ENCODE results near the gene PARD3.
"Not testable (repeated sequence)": the region's sequence is repeated elsewhere in the genome, so short reads cannot be mapped to it uniquely, and the experiment has no call there.

Gene PARD3

GRCh38 chr10:34479520-34480179 is 335.4 kb downstream of the PARD3 start:
- no peak for DNase-seq

DNA sequence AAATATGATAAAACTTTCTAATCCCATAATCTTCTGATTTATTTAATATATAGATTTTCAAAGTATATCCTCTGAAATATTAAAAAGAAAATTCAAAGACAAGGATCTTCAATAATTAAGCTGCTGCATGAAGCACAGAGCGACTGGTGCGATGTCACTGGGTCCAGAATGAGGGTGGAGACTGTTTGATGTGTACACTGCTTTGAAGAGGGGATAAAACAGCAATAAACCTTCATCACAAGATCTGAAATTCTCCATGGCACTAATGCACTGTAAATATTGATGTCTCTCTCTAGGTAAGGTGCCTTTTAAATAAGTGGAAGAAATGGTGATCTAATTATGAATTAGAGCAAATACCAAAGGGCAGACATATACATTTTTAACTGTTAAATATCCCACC is 337.8 kb downstream of the PARD3 start:
- DNase-seq = no peak

DNA sequence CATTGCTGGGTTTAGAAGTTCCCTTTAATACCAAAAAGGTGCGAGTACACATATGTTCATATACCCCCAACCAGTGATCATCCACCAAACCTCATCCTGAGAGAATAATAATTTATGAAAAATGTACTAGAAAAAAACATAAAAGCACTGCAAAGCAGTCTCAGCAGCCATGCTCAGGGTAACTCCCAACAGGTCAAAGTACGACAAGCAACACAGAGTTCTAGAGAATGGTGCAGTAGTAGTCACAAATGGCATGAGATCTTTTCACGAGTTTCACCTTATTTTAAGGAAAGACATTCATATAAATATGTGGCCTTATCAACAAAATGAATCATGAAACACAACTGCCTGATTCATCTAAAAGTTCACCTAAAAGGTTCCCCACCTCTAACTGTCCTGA is 338.5 kb downstream of the PARD3 start:
- DNase-seq = no peak

- DNase-seq = no peak
Observed at GRCh38 chr10:34475786-34476185, 339.3 kb downstream of the PARD3 start.

DNA sequence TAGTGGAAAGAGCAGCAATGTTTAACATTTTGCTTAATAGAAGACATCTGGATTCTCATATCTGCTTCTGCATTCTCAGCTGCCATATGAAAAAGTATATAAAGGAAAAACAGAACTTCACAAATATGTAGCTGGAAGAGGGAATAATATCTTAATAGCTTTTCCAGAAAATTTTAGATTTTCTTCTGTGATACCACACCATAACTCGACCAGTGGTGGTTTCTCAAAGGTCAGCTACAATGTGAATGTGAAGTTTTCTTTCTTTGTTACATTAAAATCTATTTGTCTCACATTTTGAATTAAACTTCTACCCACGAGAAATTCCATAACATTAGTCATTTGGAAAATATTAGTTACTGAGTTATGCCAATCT is 339.8 kb downstream of the PARD3 start:
- DNase-seq = no peak

- no peak for DNase-seq
Observed at GRCh38 chr10:34474555-34475273, 340.4 kb downstream of the PARD3 start.

DNA sequence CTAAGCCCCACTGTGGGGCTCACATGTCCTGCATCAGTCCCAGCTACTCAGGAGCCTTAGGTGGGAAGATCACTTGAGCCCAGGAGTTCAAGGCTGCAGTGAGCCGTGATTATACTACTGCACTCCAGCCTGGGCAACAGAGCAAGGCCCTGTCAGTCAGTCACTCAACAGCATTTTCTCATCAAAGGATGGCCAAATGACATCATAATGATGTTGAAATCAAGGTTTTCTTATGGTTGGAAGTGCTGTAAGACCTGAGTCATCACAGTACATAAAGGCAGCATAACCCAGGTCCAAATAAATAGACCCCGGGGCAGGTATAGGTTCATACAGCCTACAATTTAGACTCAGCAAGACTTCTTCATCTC is 341.1 kb downstream of the PARD3 start:
- DNase-seq = no peak

DNA sequence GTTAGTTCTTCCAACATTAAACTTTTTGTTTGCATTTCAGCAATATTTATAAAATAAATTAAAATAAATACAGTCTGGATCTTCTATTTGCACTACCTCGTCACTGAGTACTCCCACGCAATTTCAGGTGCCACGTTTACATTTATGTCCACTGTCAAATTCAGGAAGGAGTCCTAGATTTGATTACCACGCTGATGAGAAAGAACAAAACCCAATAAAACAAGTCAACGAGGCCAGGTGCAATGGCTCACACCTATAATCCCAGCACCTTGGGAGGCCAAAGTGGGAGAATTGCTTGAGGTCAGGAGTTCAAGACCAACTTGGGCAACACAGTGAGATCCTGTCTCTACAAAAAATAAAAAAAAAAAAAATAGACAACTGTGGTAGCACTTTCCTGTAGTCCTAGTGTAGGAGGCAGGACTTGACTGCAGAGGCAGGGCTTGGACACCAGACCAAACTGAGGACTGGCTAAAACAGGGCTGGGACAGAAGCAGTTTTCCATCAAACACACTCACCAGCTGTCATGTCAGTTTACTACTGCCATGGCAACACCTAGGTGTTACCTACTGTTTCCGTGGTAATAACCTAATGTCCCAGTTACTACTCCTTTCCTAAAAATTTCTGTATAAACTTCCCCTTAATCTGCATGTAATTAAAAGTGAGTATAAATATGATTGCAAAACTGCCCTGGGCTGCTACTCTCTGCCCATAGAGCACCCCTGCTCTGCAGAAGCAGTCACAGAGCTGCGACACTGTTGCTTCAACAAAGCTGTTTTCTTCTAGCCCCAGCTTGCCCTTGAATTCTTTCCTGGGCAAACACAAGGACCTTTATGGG is 341.7 kb downstream of the PARD3 start:
- no peak for DNase-seq

DNA sequence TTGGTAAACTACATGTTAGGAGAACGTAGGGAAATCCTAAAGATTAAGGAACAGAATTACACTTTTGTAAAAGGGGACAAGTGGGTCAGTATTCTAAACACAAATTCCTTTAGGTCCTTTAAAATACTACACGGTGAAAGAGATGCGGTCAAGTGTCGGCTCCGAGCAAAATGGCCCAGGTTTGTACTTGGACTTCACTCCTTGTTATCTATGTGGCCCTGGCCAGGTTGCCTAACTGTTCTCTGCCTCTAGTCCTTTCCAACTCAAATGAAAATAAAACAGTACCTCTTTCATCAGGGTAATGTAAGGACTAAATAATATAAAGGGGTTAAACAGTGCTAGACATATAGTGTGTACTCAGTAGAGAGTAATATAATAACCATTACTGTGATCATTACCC is 344.8 kb downstream of the PARD3 start:
- DNase-seq = no peak

DNA sequence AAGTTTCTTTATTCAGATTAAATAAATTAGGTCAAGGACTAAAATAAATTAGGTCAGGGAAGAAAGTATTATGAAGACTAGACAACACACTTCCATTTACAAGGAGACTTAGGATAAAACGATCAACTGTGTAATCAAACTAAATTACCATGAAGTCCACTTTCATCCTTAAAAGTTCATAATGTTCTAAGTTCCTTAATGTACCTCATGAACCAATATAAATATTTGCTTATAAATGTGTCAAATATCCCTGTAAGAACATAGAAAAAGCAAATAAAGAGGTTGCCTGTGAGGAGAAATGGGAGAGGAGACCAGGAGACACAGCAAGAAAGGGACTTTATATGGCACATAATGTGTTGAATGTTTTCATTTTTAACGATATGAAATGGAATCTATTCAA is 345.6 kb downstream of the PARD3 start:
- DNase-seq = no peak

- DNase-seq = no peak
Observed at GRCh38 chr10:34467902-34468301, 347.2 kb downstream of the PARD3 start.

GRCh38 chr10:34467364-34467763 is 347.7 kb downstream of the PARD3 start:
- no peak for DNase-seq

DNA sequence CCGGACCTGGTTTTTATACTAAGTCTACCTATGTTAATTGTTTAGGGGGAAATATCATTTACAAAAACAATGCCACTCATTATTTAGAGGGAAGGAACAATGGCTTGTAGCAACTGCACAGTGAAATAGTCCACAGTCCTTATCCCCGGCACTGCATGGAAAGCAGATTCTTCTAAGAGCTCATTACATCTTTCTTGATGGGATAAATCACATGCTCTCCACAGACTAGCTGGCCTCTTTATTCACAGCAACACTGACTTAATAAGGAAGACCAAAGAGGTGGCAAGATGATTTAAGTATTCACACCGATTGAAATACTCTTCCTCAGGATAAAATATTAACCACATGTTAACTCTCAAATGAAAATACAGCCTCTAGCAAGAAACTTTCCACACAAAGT is 349.4 kb downstream of the PARD3 start:
- DNase-seq = no peak

GRCh38 chr10:34464591-34464990 is 350.5 kb downstream of the PARD3 start:
- DNase-seq = no peak

GRCh38 chr10:34464000-34464399 is 351.1 kb downstream of the PARD3 start:
- no peak for DNase-seq

DNA sequence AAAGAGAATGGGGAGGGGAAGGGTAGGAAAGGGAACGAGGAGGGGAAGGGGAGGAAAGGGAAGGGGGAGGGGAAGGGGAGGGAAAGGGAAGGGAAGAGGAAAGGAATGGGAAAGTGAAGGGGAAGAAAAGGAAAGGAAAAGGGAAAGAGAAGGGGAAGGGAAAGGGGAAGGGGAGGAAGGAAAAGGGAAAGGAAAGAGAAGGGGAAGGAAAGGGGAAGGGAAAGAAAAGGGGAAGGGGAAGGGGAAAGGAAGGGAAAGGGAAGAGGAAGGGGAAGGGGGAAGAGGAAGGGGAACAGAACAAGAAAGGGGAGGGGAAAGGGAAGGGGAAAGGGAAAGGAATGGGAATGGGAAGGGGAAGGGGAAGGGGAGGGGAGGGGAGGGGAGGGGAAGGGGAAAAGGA is 352.1 kb downstream of the PARD3 start:
- DNase-seq = no peak

- no peak for DNase-seq
Observed at GRCh38 chr10:34462056-34462455, 353.0 kb downstream of the PARD3 start.

- DNase-seq = no peak
Observed at GRCh38 chr10:34454590-34455261, 360.4 kb downstream of the PARD3 start.

DNA sequence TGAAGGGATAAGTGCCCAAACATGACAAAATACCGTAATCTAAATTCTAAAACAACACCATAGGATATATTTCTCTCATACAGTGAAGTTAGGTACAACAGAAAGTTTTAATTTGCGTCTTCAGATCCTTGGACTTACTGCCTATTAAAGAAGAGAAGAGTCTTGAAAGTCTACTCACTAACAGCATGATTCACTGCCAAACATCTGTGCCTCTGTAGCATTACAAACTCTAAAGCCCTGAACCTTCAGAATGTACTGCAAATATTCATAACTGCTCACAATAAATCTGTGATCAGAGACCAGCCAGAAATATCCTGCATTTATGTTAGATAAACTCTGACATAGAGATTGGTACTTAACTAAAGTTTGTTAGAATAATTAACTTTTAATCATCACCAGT is 365.3 kb downstream of the PARD3 start:
- DNase-seq = no peak

- DNase-seq = no peak
Observed at GRCh38 chr10:34446049-34446448, 369.0 kb downstream of the PARD3 start.

GRCh38 chr10:34444223-34445183 is 370.6 kb downstream of the PARD3 start:
- no peak for DNase-seq

DNA sequence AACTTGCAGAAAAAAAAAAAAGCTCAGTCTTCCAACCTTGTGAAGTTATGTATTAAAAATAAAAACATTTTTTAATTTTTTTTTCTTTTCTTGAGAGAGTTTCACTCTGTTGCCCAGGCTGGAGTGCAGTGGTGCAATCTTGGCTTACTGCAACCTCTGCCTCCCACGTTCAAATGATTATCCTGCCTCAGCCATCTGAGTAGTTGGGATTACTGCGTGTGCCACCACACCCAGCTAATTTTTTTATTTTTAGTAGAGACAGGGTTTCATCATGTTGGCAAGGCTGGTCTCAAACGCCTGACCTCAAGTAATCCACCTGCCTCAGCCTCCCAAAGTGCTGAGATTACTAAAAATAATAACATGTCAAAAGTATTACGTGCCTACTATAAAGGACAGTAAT is 375.7 kb downstream of the PARD3 start:
- DNase-seq = not testable (repeated sequence)
